Astrocyte (in vitro differentiated cells and primary cell): ENCODE measurements around the gene GSG1L.

ENCODE experiments used
- EZH2 ChIP-seq: IDR thresholded peaks from 2 replicates; pipeline ENCODE4 v1.6.1; 2012; ENCODE audit warnings: mild to moderate bottlenecking, low read length, inconsistent platforms; ENCODE audit not compliant: insufficient read depth
- TF ChIP-seq, protein P1 (sequence below): IDR thresholded peaks from 2 replicates; pipeline ENCODE4 v1.5.1; 2011; ENCODE audit warnings: low read depth, mild to moderate bottlenecking, inconsistent platforms, low read length, moderate library complexity; ENCODE audit not compliant: insufficient read depth

DNA sequence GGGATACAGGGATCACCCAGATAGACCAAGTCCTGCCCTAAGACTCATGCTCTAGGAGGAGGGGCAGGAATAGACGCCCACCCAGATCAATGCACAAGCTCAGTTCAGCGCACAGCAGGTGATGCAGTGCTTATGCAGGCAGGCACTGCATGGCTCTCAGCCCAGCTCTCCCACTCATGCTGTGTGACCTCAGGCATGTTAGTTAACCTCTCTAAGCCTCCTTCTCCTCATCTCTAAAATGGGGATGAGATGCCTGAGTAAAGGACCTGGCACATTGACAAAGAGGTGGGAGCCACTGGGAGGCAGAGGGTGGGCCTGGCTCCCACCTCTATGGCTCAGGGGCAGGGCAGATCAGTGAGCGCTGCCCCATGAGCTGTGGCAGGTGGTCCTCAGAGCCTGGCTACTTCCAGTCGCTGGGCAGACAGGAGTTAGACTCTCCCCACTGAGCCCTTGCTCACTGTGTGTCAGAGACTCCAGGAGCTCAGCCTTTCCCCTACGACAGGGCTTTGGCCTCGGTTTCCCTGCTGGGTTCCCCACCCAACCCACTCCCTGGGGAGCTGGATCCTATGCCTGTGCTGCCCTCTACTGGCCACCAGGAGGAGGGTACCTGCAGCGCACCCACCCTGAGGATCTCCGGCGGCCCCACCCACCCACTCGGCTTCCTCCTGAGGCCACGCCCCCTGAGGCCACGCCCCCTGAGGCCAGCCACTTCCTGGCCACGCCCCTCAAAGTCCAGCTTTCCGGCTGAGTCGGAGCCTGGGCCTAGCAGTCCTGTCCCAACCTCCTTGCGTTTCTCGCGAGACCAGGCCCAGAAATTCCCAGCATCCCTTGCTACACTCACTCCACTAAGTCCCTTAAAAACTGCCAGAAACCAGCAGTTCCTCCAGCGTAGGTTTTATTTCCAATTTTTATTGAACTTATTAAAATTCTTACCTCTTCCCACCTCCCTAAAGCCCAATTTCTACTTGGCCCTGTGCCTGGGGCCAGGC is 196.1 kb downstream of the GSG1L start:
- TF ChIP-seq, protein P1, sequence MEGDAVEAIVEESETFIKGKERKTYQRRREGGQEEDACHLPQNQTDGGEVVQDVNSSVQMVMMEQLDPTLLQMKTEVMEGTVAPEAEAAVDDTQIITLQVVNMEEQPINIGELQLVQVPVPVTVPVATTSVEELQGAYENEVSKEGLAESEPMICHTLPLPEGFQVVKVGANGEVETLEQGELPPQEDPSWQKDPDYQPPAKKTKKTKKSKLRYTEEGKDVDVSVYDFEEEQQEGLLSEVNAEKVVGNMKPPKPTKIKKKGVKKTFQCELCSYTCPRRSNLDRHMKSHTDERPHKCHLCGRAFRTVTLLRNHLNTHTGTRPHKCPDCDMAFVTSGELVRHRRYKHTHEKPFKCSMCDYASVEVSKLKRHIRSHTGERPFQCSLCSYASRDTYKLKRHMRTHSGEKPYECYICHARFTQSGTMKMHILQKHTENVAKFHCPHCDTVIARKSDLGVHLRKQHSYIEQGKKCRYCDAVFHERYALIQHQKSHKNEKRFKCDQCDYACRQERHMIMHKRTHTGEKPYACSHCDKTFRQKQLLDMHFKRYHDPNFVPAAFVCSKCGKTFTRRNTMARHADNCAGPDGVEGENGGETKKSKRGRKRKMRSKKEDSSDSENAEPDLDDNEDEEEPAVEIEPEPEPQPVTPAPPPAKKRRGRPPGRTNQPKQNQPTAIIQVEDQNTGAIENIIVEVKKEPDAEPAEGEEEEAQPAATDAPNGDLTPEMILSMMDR, result peak; percentile 23
- no peak for TF ChIP-seq EZH2
